Activated CD4-positive, alpha-beta T cell treated with anti-CD3 and anti-CD28 coated beads, Interleukin-10, Interleukin-2, amounts not matched to agents 100 ng/mL and 50 ng/mL, durations not matched to agents 16 hours and 8 hours (primary cell): ENCODE measurements around the gene WDR70.
"Not testable (repeated sequence)": the region's sequence is repeated elsewhere in the genome, so short reads cannot be mapped to it uniquely, and the experiment has no call there.

Source experiments
- DNase-seq: peaks from one replicate; pipeline ENCODE4 v3.0.0-alpha.2; 2020

Gene WDR70

DNA sequence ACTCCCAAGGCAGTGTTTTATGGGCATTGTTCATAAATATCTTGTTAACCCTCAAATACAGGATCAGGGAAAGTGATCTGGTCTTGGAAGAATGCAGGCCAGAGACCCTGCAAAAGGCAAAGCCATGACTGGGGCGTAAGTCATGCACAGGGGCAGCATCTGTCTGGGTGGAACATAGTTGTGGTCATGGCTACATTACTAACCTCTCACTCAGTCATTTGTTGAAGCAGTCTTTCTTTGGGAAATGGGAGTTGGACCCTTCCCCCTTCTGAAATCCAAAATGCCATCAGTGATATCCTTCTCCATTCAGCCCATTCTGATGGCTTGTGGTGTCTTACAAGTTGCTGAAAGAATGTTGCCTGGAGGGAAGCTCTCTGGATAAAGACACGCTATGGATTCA, 392.6 kb downstream of the WDR70 start:
- DNase-seq, result no peak

DNA sequence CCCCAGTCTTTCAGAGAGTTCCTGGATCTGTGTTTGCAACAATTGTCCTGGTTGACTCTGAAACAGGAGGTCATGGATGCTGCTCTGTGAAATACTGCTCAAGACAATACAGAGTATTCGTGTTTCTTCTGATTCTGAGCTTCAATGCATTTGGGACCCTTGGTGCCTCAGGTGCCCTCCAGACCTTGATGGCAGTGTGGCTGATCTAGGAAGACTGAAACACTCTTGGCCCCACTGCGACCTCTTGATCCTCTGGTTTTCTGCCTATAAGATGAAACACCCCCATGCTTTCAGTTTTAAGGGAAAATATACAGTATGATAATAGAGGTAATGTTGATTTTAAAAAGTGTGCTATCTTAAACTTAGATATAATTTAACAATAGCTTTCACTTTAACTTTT, 393.1 kb downstream of the WDR70 start:
- DNase-seq, result no peak

DNA sequence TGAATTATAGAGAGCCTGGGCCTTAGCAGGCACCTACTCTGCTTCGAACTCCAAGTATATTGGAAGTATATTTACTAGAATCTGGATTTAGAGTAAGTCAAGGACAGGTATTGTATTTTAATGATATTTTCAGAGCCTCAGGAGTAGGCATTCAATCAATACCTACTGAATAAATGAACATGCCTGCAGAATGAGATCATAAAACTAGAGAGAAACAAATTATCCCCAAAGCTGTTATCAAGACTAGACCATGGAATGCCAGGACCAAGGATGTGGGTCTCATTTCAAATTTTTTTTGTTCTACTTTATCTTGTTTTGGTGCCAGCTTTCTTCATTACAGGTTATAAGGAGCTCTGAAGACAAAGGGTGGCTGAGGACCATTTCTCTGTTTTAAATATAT, 394.7 kb downstream of the WDR70 start:
- DNase-seq, result no peak

DNA sequence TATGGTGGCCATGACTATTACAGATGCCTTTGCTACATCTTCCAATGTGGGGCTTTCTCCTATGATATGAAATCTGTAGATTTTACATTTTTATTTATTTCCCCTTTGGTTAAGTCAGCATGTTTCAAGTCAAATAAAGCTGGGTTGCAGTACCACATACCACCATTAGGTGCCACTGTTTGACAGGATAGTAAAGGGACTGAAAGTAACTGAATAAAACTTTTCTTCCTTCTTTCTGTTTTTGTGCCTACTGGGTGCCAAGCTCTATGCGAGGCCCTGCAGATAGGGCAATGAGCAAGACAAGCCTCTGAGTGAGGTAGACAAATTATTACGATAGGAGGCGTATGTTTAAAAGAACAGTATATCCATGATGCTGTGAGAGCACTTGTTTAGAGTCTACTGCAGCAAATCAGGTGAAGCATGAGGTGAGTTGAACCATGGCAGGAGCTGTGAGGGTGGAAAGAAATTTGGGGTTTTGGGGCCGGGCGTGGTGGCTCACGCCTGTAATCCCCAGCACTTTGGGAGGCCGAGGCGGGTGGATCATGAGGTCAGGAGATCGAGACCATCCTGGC, 395.9 kb downstream of the WDR70 start:
- DNase-seq, result peak; percentile 39

DNA sequence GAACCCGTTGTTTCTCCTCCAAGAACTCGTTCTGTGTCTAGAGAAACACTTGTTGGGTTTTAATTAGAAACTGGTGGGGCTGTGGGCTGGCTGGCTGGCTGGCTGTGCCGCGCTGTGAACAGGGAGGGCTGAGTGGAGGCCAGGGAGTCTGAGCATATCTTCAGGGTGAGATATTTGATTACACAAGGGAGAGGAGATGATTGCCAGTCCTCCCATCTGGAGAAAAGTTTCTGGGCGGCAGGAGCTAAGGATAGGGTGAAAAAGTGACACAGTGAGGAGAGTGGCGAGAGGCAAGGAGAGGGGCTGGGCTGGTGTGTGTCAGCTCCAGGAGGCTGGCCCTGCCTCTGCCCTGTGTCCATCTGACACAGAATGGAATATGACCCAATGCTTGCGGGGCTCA, 397.7 kb downstream of the WDR70 start:
- DNase-seq, result no peak

DNA sequence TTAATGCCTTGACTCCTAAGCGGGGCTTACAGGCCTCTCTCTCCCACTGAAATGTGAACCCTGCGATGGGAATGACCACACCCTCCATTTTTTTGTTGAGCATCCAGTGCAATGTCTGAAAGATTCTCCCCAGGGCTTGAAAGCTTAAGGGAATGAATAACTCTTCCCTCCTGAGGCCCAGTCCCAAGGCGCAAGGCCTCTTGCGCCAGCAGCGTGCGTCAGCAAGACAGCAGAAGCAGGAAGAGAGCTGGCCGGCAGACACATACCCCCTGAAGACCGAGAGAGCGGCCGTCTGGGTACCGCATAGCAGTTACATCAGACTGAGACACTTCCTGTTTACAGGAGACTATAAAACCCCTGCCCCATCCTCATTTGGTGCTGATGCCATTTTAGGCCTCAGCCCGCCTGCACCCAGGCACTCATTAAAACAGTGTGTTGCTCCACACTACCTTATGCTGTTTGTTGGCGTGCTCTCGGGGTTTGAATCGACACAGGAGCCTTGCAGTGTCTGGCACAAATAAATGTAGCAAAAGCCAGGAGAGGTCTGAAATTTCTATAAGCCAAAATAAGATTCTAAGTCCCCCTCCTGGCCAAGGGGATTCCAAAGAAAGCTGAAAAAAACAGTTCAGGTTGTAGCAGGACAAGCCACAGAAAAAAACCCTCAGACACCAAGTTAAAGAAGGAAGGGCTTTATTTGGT, 398.5 kb downstream of the WDR70 start:
- no peak for DNase-seq

DNA sequence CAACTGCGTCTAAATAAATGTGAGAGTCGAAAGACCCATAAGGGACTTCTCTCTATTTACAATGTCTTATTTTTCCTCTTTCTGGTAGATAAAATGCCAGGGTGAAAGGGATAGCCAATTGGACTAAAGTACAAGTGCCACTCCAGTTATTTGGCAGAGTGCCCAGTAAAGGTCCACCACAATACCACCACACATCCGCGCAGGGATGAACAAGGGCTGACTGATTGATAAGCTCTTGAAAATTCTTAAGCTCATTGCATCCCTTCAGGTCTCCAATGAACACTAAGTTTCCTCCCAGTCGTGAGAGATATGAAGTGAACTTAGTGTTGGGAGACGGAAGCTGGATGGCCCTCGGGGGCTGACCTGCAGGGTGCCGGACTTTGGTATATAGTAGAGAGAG, 402.3 kb downstream of the WDR70 start:
- DNase-seq, result not testable (repeated sequence)

DNA sequence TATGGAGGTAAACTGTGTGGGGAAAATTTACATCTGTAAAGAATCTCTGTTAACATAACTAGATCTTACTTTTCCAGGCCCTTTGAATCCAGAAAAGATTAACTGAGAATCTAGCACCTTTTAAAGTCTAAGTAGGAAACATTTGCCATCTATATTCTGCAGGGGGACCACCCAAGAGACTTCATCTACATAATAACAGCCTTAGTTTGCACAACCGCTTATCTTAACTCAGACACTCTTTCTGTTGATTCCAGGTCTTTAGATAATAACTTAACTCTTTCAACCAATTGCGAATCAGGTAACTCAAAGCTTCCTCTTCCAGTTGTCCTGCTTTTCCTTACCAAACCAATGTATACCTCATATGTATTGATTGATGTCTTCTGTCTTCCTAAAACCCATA, 407.3 kb downstream of the WDR70 start:
- DNase-seq, result no peak

DNA sequence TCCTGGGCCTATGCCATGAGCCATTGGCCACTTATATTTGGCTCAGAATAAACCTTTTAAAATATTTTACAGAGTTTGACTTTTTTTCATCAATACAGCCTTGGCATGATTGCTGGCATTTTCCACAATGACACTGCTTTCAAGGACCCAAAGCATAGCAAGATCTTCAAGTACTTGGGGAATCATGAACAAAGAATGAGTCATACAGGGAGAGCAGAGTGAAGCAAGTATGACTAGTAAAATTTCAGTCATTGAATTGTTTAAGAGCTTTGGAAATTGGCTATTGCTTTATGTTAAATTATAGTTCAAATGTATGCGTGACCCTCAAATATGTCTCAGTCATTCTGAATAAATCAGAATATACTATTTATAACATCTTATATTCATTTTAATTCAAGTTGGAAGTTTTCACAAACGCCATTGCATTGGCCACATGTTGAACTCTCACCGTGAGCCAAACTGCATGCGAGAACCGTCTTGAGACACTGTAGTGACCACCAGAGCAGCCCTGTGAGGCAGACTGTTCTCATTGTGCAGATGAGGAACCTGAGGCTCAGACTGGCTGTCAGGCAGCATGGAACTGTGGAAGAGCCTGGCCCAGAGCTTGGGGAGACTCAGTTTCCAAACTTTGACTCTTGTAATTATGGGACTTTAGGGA, 407.9 kb downstream of the WDR70 start:
- DNase-seq, result peak; percentile 2

DNA sequence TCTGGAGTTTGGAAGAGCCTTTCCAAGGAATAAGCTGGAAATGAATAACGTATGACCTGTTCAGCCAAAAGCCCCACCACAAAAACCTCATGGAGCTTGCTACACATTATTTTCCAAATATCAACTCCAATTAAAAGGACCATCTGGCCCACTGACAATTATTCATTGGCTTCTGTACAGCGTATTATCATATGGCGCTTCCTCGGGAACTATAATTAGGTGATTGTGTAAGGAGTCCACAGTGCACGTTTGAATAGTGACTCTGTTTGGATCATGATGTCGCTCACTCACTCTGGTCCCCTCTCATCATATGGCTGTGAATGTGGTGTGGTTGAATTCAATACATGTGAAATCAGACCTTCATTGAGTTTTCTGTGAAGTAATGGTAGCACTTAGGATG, 408.6 kb downstream of the WDR70 start:
- DNase-seq, result no peak

DNA sequence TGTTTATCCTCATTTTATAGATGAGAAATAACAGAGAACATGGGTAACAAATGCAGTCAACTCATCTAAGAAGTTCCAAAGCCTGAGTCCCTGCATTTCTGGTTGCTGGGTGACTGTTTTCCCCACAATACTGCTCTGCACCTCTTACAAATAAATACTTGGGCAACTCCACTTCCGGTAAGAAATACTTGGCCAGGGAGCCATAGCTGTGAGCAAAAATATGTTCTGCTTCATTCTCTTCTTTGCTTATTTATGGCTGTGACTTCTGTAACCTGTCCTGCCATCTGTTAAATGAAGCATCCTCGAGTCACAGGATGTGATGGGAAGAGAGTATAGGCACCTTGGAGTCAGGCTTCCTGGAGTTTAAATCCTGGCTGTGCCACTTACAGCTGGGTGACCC, 410.9 kb downstream of the WDR70 start:
- no peak for DNase-seq

DNA sequence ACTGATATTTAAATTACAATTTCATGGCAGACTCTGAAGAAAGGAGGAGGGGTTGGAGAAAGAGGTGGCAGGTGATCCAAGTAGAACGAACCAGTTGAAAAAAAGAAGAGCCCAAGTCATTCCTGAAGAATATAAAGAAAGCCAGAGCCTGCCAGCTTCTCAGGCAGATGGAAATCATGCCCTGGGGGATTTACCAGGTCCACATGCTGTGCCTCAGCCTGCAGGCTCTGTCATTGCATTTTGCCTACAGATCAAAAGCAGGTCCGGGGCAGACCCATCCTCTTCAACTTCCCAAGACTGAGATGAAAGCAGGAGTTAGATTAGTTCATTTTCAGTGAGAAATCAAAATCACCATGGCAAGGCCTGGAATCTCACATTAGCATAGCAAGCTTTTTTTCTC, 412.2 kb downstream of the WDR70 start:
- no peak for DNase-seq

DNA sequence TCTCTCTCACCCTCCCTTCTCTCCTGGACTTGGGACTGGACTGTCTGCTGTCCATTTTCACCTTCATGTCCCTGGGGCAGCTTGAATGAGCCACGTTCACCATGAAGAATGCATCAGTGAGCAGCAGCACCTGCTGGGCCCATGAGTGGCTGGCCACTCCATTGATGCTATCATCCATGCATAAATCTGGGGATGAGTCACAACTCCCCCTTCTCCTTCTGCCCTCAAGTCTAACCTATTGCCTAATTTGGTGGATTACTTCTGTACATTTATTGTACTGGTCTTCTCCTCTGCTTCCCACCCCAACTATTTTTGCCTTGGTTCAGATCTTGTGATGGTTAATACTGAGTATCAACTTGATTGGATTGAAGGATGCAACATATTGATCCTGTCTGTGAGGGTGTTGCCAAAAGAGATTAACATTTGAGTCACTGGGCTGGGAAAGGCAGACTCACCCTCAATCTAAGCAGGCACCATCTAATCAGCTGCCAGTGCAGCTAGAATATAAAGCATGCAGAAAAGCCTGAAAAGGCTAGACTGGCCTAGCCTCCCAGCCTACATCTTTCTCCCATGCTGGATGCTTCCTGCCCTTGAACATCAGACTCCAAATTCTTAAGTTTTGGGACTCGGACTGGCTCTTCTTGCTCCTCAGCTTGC, 414.0 kb downstream of the WDR70 start:
- no peak for DNase-seq

DNA sequence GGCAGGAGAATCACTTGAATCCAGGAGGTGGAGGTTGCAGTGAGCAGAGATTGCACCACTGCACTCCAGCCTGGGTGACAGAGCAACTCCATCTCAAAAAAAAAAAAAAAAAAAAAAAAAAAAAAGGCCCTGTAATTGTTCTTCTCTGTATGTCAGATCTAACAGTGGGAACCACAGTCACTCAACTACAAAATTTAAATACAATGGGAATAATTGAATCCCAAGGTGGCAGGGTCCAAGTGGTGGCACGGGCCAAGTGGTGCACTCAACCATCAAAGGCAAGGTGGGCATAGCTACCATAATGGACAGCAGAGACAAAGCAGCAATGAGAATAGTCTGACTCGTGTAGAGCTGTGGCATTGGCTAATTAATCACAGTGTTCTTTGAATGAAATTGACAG, 416.2 kb downstream of the WDR70 start:
- DNase-seq, result not testable (repeated sequence)

DNA sequence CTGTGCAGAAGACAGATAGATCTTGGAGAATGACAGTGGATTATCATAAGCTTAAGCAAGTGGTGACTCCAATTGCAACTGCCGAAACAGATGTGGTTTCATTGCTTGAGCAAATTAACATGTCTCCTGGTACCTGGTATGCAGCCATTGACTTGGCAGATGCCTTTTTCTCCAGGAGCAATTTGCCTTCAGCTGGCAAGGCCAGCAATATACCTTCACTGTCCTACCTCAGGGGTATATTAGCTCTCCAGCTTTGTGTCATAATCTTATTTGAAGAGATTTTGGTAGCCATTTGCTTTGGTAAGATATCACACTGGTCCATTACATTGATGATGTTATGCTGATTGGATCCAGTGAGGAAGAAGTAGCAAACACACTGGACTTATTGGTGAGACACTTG, 417.3 kb downstream of the WDR70 start:
- not testable (repeated sequence) for DNase-seq

DNA sequence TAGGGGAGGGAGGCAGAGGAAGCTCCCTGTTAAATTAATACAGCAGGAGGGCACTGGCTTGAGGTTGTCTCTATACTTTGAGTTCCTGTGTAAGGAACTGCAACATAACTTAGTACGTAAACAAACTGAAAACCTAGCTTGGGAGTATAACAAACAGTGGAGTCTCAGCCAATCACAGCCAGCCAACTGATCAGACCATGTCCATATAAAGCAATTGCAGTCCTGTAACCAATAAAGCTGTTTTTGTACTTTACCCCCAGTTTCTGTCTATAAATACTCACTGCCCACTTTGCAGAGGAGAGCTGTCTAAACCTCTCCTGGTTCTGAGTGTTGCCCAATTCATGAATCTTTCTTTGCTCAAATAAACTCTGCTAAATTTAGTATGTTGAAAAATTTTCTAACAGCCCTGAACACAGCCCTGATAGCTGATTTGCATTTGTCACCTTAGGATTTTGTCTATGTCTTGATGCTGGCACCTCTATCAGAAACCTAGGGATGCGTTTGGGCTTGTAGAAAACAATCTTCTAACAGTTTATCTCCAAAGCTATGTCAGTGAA, 420.8 kb downstream of the WDR70 start:
- no peak for DNase-seq

DNA sequence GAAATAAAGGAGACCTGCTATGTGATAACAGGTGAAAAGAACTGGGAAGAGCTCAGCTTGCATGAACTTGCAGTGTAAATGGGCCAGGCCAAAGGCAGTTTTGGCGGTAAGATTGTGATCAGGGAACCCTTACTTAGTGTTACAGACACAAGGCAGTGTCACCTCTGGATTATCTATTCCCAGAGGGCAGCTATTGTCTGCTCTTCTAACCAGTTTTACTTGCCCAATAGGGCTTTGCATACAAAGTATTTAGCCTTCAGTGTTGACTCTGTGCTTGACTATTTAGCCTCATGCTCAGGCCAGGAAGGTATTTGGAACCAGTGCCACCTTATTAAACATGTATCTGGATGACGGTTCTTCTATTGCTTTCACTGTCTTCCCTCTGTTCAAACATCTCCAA, 422.4 kb downstream of the WDR70 start:
- DNase-seq, result no peak
